ENCODE measurements around the gene STK17A.
"Not testable (repeated sequence)": the region's sequence is repeated elsewhere in the genome, so short reads cannot be mapped to it uniquely, and the experiment has no call there.

The STK17A gene

DNA sequence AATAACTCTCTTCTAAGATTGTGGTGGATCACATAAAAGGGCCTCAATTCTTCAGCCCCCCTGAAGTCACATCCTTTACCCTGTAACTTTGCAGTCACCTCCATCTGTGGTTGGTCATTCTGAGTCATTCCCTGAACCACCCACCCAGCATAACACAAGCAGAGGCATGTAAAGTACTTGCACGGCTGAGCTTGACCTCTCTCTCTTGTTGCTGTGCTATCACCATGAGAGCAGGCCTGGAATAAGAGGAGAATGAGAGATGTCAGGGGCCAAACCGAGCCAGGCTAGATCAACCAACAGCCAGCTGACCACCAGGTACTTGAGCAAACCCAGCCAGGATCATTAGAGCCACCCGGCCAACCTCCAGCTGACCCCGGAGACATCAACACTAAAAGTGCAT, 13.5 kb upstream of the STK17A start:
- no peak for DNase-seq

DNA sequence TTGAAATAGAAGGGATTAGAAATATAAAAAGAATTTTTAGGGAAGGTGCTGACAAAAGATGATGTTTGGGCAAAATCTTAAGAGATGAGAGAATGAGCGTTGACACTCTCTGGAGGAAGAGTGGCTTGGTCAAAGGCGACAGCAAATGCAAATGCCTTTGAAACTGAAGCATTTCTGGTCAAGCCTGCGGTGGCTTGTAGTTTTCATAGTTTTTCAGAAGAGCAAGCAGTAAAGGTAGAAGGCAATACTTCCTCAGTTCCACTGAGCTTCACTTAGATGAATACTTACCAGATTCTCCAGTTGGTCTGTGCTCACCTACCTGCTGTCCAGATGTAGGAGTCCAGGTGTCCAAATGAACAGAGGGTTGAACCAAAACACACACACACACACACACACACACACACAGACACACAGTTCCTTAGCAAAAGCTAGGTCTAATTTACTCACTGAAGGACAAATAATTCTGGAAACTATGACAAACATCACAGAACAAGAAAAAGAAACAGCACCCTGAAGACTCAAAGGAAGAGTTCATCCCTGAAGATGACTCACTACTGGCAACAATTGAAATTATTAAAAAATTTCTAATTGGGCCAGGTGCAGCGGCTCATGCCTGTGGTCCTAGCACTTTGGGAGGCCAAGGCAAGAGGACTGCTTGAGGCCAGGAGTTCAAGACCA, 12.1 kb upstream of the STK17A start:
- DNase-seq, result no peak

DNA sequence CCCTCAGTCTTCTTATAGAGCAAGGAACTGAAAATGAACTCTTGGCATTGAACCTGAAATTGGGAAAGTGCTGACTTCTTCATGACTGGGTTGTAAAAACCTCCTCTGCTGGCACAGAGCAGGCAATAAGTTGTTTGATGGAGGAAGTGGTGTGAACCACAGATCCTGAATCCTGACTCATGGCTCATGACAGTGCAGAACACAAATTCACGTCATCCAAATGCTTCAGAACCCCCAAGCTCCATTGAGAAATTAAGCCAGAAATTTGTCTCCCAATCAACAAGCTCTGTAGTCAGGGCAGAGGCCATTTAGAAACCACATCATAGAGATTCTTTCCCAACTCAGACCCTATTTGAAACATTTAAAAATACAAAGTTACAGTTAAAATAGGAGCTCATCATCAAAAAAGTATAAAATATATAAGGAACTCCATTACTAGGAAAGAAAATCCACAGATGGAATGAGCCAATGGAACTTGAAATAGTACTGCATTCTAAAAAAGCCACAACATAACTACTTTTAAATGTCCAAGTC, 10.3 kb upstream of the STK17A start:
- peak; percentile 59 to 75 for DNase-seq

DNA sequence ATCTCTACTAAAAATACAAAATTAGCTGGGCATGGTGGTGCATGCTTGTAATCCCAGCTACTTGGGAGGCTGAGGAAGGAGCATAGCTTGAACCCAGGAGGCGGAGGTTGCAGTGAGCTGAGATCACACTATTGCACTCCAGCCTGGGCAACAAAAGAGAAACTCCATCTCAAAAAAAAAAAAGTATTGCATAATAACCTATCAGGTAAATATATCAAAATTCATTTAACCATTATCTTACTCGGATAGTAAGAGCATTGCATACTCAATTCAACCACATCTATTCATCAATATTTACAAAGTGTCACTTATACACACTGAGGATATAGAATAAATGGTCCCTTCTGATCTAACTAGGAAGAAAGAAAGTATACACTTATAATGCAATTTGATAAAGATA, 9.1 kb upstream of the STK17A start:
- not testable (repeated sequence) for DNase-seq

DNA sequence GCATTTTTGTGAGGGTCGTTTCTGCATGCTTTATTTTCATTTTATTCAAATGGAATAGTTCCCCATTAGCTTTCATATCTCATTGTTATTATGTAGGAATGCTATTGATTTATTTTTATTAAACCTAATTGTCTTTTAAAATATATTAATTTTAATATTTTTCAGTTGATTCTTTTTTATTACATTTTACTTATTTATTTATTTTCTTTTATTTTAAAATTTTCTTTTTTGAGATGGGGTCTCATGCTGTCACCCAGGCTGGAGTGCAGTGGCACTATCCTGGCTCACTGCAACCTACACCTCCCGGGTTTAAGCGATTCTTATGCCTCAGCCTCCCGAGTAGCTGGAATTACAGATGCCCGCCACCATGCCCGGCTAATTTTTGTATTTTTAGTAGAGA, 7.4 kb upstream of the STK17A start:
- DNase-seq, result no peak

DNA sequence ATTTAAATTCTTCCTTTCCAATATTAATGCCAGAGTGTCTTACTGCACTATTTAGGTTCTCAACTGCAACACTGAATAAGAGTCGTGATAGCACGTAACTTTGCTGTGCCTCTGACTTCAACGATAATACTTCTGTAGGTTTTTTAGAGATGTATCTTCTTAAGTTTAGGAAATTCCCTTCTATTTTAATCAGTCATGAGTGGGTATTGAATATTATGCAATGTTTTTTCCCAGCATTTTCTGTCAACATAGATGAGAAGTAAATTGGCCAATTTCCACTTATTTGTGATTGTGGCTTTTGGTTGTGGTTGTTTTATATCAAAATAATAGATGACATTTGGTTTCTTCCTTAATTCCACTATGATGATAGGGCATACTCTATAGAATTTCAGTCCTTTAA, 6.7 kb upstream of the STK17A start:
- DNase-seq, result no peak

DNA sequence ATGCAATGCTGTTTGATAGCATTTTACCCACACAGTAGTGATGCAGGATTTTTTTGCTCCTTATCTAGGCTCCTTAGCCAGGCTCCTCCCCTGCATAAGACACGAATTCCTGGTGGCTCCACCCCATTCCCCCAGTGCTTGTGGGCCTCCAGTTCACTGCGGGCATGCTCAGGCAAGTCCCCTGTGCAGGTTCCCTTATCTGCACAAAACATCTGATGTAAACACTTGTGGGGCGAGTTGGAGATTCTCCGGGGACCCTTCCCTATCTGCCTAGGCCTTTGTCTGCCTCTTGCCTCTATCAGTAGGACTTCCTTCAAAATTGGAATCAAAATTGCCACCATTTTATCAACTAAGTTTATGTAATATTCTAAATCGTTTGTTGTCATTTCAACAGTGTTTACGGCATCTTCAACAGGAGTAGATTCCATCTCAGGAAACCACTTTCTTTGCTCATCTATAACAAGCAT, 5.4 kb upstream of the STK17A start:
- DNase-seq, result no peak

DNA sequence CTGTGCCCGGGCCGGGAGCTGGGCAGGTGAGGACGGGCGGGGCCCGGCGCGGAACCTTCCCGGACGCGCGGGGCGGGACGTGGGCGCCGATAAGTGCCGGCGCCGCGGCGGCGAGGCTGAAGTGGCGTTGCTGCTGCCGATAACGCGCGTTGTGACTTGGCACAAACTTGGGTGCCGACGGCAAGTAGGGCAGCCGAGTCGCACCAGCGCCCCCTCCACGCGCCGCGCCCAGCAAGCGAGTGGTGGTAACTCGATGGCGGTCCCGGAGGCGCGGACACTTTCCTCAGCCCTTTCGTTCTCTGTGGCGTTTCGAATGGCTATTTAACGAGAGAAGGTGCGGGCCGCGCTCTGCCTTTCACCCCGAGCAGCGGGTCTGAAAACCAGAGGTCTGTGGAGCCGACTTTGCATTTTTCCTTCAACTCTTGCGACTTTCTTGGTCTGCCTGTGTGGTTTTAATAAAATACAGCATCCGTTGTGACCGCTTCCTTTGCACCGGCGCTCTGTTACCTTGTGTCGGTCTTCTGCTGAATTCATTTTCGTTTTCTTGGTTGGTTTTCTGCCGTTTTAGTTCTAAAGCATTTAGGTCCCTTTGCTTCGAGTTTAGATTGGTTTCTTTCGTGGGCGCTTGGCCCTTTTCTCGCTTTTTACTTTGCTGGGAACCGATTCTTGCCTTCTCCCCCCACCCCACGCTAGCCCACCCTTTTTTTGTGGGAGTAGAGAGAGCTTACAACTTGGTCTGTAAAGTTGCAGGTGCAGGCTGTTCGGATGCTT, 701 bp downstream of the STK17A start:
- DNase-seq, result peak; percentile 14 to 59

DNA sequence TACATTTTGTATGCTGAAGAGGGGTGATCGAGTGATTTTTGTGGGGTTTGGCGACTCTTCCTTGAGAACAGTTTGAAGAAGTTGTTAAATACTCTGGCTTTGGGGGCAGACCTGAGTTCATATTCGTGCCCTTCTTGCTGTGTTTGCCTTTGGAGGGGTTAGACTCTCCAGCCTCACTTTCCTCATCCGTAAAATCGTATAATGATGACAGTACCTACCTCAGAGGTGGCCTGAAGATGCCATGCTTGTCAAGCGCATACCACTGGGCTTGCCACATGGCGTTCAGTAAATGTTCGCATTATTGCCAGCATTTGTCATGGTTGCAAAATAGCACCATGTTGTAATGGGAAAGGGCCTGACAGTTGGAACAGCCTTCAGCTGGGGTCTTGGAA, 1.3 kb downstream of the STK17A start:
- DNase-seq, result peak in 1 of 2 experiments; percentile 54

DNA sequence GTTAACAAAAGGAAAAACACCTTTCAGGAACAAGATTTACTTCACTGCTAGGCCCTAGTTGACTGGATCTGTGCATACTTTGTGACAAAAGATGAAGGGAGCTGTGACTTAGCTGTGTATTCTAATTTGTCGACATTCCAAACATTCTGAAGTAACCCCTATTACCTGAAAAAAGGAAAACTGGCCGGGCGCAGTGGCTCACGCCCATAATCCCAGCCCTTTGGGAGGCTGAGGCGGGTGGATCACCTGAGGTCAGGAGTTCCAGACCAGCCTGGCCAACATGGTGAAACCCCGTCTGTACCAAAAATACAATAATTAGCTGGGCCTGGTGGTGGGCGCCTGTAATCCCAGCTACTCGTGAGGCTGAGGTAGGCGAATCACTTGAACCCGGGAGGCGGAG, 1.8 kb downstream of the STK17A start:
- DNase-seq, result not testable (repeated sequence)

DNA sequence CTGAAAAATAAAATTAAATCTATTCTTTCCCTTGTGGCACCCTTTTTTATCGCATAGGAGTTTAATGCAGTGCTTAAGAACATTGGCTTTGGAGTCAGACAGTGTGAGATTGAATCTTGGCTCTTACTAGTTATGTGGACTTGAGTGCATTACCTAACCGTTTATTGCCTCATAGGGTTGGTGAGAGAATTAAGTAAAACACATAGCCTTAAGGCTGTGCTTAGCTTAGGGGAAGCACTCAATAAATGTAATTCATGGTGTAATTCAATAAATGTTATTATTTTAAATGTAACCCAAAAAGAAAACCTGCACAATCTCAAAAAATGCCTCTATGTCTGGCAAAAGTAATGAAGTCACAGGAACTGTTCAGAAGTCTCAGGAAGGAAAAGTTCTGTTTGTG, 2.7 kb downstream of the STK17A start:
- DNase-seq, result no peak

DNA sequence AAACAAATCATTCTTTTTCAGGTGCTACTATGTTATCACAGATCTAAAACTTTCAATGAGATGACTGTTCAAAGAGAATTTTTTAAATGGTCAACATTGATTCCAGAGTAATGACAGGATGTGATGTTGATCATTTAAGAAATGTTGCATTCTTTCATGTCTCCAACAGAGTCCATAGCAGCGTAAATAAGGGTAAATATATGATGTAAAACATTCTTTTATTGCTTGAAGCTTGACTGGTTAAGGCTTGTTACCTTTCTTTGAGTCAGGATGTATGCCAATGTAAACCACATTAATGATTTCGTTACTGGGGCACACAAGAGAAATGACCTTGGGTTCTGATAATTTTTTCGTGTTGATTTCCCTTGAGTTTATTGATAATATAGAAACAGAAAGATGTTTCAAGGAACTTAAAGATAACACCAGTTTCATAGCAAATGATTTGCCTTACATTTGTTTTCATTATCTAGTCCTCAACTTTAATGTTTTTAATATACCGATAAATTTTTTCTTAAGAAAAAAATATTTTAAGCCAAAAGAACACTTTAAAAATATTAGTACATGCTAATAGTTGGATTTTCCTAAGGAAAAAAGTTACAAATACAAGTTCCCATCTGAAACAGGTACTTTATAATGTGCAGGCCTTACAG, 3.5 kb downstream of the STK17A start:
- DNase-seq, result no peak

DNA sequence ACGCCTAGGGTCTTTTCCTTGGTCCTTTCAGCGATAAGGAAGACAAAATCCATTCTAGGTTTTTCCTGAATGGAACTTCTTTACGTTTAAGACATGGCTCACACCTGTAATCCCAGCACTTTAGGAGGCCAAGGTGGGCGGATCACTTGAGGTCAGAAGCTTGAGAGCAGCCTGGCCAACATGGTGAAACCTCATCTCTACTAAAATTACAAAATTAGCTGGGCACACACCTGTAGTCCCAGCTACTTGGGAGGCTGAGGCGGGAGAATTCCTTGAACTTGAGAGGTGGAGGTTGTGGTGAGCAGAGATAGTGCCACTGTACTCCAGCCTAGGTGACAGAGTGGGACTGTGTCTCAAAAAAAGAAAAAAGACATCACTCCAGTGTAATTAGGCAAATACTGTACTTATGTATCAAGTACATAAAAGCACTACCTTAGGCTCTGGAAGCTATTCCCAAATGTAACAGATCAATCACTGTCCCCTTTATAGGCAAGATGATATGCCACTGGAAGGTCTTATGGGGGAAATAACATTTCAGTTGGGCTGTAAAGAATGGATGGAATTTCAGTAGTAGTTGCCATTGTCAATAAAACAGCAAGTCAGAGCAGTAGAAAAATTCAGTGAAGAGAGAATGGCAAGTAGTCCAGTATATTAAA, 5.7 kb downstream of the STK17A start:
- no peak for DNase-seq

DNA sequence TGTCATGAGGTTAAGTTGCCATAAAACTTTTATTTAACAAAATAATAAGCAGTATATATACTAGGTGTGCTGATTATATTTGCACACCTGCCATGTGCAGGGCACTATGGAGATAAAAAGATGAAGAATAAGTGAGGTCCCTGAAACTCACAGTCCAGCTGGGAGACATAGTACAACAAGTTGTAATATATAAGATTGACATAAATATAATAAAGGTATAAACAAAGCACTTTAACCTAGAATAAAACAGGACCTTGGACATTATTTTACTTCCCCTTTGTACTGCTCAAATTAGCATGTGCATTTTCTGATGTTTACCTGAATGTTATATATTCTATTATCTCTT, 6.2 kb downstream of the STK17A start:
- no peak for DNase-seq

DNA sequence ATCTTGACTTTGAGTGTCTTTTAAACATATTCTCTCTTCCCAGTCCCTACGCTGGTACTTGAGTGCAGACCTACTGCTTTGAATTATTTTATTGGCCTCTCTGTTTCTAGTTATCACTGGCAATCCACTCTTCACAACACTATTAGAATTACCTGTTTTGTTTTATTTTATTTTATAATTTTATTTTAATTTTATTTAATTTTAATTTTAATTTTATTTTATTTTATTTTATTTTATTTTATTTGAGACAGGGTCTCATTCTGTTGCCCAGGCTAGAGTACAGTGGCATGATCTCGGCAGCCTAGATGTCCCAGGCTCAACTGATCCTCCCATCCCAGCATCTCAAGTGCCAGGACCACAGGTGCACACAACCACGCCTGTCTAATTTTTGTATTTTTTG, 6.8 kb downstream of the STK17A start:
- DNase-seq, result no peak

DNA sequence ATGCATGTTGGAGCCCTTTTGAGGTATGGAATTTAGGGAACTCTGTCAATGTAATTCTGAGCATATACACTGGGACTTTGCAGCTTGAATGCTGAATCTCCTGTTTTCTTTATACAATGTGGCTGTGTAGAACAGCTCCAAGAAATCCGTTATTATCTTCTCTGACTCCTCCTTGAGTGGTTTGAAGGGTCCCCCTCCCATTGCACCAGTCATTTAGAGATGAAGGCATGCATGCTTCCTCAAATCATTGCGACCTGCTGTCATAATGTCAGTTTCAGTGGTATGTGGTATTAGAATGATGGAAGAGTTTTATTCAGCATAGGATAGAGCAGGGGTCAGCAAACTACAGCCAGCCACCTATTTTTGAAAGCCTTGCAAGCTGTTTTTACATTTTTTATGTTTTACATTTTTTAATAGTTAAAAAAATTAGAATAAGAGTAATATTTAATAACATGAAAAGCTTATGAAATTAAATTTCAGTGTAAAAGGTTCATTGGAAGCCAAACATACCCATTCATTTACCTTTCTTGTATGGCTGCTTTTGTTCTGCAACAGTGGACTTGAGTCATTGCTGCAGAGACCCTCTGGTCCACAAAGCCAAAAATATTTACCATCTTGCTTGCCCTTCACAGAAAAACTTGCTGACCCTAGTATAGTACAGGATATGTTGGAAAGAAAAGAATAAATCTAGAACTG, 8.1 kb downstream of the STK17A start:
- no peak for DNase-seq

DNA sequence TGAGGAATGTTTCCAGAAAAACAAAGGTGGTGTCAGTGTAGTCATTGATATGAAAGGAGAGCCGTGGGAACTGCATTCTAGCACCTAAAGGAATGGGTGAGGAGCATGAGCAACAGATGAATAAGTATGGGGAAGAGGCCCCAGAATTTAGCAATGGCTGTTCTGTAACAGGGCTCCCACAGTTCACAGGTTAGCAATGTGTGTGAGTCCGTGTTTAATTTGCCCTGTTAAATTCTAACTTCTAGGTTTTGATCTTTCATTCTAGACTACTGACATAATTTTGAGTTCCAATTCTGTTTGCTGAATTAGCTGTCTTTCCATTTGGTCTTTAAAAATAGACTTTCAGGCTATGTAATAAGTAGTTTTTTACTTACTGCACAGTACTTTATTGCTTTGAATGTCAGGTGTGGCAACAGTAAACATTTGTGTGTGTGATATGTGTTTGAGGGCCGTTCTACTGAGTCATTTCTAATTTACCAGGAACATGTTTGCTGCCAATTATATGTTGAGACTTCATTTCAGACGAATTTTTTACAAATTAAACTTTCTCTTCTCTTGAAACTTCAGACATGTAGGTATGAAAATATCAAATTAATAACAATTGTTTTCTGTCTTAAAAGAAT, 8.8 kb downstream of the STK17A start:
- no peak for DNase-seq

DNA sequence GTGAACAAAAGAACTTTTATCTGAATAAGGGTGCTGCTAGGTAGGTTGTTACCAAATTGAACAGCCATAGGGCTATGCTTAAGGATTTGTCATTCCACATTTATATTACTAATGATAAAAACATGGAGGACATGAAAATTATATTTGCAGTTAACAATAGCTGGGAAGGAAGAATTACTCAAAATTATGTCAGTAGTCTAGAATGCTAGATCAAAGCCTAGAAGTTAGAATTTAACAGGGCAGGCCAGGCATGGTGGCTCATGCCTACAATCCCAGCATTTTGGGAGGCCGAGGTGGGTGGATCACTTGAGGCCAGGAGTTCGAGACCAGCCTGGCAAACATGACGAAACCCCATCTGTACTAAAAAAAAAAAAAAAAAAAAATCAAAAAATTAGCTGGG, 9.4 kb downstream of the STK17A start:
- no peak for DNase-seq

DNA sequence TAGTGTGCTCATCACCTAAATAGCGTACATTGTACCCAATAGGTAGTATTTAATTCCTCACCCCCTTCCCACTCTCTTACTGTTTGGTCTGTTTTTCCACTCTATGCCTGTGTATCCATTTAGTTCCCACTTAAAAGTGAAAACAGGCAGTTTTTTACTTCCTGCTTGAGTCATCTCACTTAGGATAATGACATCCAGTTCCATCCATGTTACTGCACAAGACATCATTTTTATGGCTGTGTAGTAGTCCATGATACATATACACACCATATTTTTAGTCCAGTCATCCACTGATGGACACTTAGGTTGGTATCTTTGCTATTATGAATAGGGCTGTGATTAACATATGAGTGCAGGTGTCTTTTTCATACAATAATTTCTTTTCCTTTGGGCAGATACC, 10.1 kb downstream of the STK17A start:
- DNase-seq, result no peak

DNA sequence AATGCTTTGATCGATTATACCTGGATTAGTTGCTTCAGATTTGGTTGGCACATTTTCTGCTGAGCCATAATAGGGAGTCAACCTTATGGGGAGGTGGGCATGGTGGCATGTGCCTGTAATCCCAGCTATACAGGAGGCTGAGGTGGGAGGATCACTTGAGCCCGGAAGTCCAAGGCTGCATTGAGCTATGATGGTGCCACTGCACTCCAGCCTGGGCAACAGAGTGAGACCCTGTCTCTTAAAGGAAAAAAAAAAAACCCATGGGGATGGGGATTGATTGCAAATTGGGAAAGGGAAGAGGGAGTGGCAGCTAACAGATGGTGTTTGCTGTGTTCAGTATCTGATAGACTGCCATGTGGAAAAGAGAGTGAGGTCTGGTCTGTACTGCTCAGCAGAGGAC, 11.1 kb downstream of the STK17A start:
- DNase-seq, result no peak

DNA sequence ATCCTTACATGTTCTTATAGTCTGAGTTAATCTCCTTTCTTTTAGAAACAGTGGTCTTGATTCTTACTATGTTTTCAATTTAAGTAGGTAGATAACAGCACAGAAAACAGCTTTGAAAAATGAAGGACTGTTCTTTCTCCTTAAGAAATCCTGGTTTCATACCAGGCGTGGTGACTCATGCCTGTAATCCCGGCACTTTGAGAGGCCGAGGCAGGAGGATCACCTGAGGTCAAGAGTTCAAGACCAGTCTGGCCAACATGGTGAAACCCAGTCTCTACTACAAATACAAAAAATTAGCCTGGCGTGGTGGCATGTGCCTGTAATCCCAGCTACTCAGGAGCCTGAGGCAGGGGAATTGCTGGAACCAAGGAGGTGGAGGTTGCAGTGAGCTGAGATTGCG, 13.5 kb downstream of the STK17A start:
- peak in 1 of 2 experiments; percentile 9 for DNase-seq

DNA sequence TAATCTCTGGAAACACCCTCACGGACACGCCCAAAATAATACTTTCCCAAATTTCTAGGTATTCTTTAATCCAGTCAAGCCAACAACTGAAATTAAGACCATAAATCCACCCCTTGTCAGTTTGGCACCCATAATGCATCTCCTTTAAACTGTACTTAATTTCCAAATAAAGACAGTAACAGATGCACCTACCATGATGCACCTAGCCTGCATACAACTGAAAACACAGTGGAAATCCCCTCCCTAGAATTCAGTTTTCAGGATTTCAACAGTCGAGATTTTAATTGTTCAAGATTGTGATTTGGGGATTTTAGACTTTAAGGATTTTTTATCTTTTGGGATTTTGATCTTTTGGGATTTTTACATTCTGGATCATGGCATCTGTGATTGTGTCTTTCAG, 17.1 kb downstream of the STK17A start:
- DNase-seq, result no peak
